HepG2 (cell line): ENCODE results near the gene GPHN. TPM values are rescaled to one million over a fixed set of nuclear protein-coding genes. Genes with fewer than 3 reads are reported as not detected.
"Not testable (repeated sequence)": the region's sequence is repeated elsewhere in the genome, so short reads cannot be mapped to it uniquely, and the experiment has no call there.

ENCODE experiments used
- ATAC-seq: fragments of 200-7000 bp; cut with Tn5 transposase; 3 replicates; pipeline ENCODE4 v1.9.1; 2020; ENCODE audit warnings: mild to moderate bottlenecking, moderate library complexity
- BruUV-seq: library from RNA; stranded (reverse); fragments of 400-500 nt; replicated peaks from 2 replicates; lab custom pipeline; 2021; lab: Mats Ljungman, UMichigan
- CTCF ChIA-PET: fragments of 300-600 bp; formaldehyde crosslinking; extraction: SDS; loops from one replicate; lab custom pipeline; 2021; ENCODE audit warnings: low total read pairs, inconsistent platforms, low intra/inter-chr PET ratio; lab: Yijun Ruan, JAX
- POLR2A ChIA-PET: fragments of 350-600 bp; sonication (Branson Sonifier 250); formaldehyde crosslinking; loops from one replicate; lab custom pipeline; 2020; ENCODE audit warnings: antibody characterized with exemption, inconsistent platforms; lab: Yijun Ruan, JAX
- DNase-seq: peaks from one replicate; pipeline ENCODE4 v3.0.0-alpha.2; 2015; ENCODE audit warnings: low spot score
- FAIRE-seq: peaks from 3 replicates; lab custom pipeline; 2011; peaks lifted over from hg19 to GRCh38; lab: Jason Lieb, UNC
- H2AFZ ChIP-seq: one replicate; pipeline ENCODE4 v1.6.1; 2011; ENCODE audit warnings: low read length, inconsistent platforms
- H3K27ac ChIP-seq: fragments of 300-600 bp; 3 replicates; pipeline ENCODE4 v1.8.0; 2011; ENCODE audit warnings: mixed run types, mild to moderate bottlenecking, mixed read lengths, low read length, inconsistent platforms; ENCODE audit not compliant: insufficient read depth; ENCODE audit errors: extremely low read length
- H3K27me3 ChIP-seq, 2 experiments: fragments of 200-600 bp in 1 of 2; 2 replicates in 1 of 2; 3 replicates in 1 of 2; pipeline versions ENCODE4 v1.6.0 to v1.8.0; 2011; ENCODE audit warnings: low read length in 2 of 2, mild to moderate bottlenecking in 2 of 2, moderate library complexity in 2 of 2, inconsistent platforms in 1 of 2; ENCODE audit not compliant: insufficient read depth in 2 of 2, control insufficient read depth in 1 of 2
- H3K36me3 ChIP-seq, 2 experiments: fragments of 200-600 bp in 1 of 2; replicated peaks in 1 of 2; 2 replicates in 1 of 2; 3 replicates in 1 of 2; pipeline versions ENCODE4 v1.5.1 to v1.8.0; 2011; ENCODE audit warnings: low read length in 2 of 2, inconsistent platforms in 1 of 2; ENCODE audit not compliant: insufficient read depth in 2 of 2, control insufficient read depth in 1 of 2
- H3K4me1 ChIP-seq: 2 replicates; pipeline ENCODE4 v1.5.1; 2012; ENCODE audit warnings: low read length, inconsistent platforms; ENCODE audit not compliant: insufficient read depth
- H3K4me2 ChIP-seq: 2 replicates; pipeline ENCODE4 v1.6.0; 2011; ENCODE audit warnings: low read depth, low read length, inconsistent platforms
- H3K4me3 ChIP-seq, 3 experiments: fragments of 200-600 bp in 1 of 3; sonication (generic), shearing (Covaris generic) in 1 of 3; replicated peaks in 1 of 3; 2 replicates each; pipeline ENCODE4 v1.5.1; 2011 to 2016; ENCODE audit warnings: low read length in 3 of 3, inconsistent platforms in 2 of 3, low read depth in 2 of 3, mild to moderate bottlenecking in 2 of 3, control low read depth in 1 of 3, mixed read lengths in 1 of 3; ENCODE audit not compliant: insufficient read depth in 1 of 3
- H3K79me2 ChIP-seq: one replicate; pipeline ENCODE4 v1.6.1; 2011; ENCODE audit warnings: low read length, inconsistent platforms; ENCODE audit not compliant: insufficient read depth
- H3K9ac ChIP-seq: 2 replicates; pipeline ENCODE4 v1.6.0; 2011; ENCODE audit warnings: mild to moderate bottlenecking, low read depth, low read length, inconsistent platforms; ENCODE audit not compliant: insufficient read depth
- H3K9me3 ChIP-seq: 2 replicates; pipeline ENCODE4 v1.5.1; 2012; ENCODE audit warnings: mild to moderate bottlenecking, low read length
- H4K20me1 ChIP-seq: 2 replicates; pipeline ENCODE4 v1.6.0; 2011; ENCODE audit warnings: inconsistent platforms, mild to moderate bottlenecking, low read length, moderate library complexity; ENCODE audit not compliant: insufficient read depth
- DRAP1 ChIP-seq: IDR thresholded peaks from 2 replicates; pipeline ENCODE4 v1.6.1; 2016; ENCODE audit warnings: missing genetic modification reagents, missing compliant biosample characterization
- IRX3 ChIP-seq: sonication (generic); formaldehyde crosslinking; IDR thresholded peaks from 2 replicates; pipeline ENCODE4 v1.8.1; 2023; ENCODE audit warnings: mild to moderate bottlenecking, low read depth, missing genetic modification reagents, borderline replicate concordance
- PPARG ChIP-seq: conservative IDR thresholded peaks from 2 replicates; pipeline ENCODE4 v1.6.1; 2016; ENCODE audit warnings: missing biosample characterization, missing genetic modification reagents
- RARA ChIP-seq: IDR thresholded peaks from 2 replicates; pipeline ENCODE4 v1.6.1; 2016; ENCODE audit warnings: missing genetic modification reagents, missing compliant biosample characterization
- ZBTB44 ChIP-seq: sonication (generic); formaldehyde crosslinking; IDR thresholded peaks from 2 replicates; pipeline ENCODE4 v1.4.0; 2020; ENCODE audit warnings: missing genetic modification reagents
- ZBTB7B ChIP-seq: sonication (generic); formaldehyde crosslinking; IDR thresholded peaks from 2 replicates; pipeline ENCODE4 v1.4.0; 2020; ENCODE audit warnings: missing genetic modification reagents
- ZNF12 ChIP-seq: sonication (generic); formaldehyde crosslinking; IDR thresholded peaks from 2 replicates; pipeline ENCODE4 v1.5.0; 2020; ENCODE audit warnings: missing genetic modification reagents
- ZSCAN31 ChIP-seq: sonication (generic); formaldehyde crosslinking; IDR thresholded peaks from 2 replicates; pipeline ENCODE4 v1.5.0; 2020; ENCODE audit warnings: low read depth, mild to moderate bottlenecking, missing genetic modification reagents
- WGBS: methylation state at CpG from one replicate; pipeline ENCODE4 v1.1.6; 2017; ENCODE audit warnings: low lambda C conversion rate; 5-methylcytosine and 5-hydroxymethylcytosine counted together
- in situ Hi-C: cut with HindIII; loops from 2 replicates; pipeline ENCODE4 v1.10.0; 2017; ENCODE audit warnings: low pct_unique_long_range_greater_than_20kb; ENCODE audit not compliant: extremely low pct_ligation_motif_present
- intact Hi-C: fragments of 100-400 bp; cut with micrococcal nuclease; formaldehyde crosslinking; loops from one replicate; pipeline ENCODE4 v1.10.0; 2022; ENCODE audit not compliant: unreplicated experiment
- polyA plus RNA-seq, 8 experiments: library from polyadenylated mRNA; depleted of rRNA in 3 of 8; stranded (reverse) in 7 of 8; unstranded in 1 of 8; fragments of >200 nt; fragmentation: Illumina TruSeq in 4 of 8; extraction: Trizol in 4 of 8; gene quantifications; 2 replicates each; pipeline versions ENCODE4 v1.2.1 to v1.2.3, GENCODE V29; 2011 to 2016; ENCODE audit warnings: low read depth in 4 of 8, missing spikeins in 1 of 8, mixed read lengths in 1 of 8; ENCODE audit not compliant: insufficient read depth in 1 of 8
- total RNA-seq, 5 experiments: library from RNA; depleted of rRNA; stranded (reverse); fragments of >200 nt; fragmentation: Illumina TruSeq; extraction: Trizol; gene quantifications; 2 replicates each; pipeline ENCODE4 v1.2.3, GENCODE V29; 2016; ENCODE audit warnings: low read depth in 1 of 5
- TF ChIP-seq, protein P1 (sequence below): sonication (generic); formaldehyde crosslinking; conservative IDR thresholded peaks from 2 replicates; pipeline ENCODE4 v1.8.0; 2022; ENCODE audit warnings: low read depth, missing genetic modification reagents
- TF ChIP-seq, protein P2 (sequence below): sonication (generic); formaldehyde crosslinking; conservative IDR thresholded peaks from 2 replicates; pipeline ENCODE4 v1.4.0; 2020; ENCODE audit warnings: mild to moderate bottlenecking, missing genetic modification reagents, moderate library complexity

GPHN gene
- total and polyA plus RNA-seq, 2 of the 13 experiments (the other 11 are each of a cell fraction or from before 2014, with no cell fraction given) = 12.7 to 19.2 TPM

DNA sequence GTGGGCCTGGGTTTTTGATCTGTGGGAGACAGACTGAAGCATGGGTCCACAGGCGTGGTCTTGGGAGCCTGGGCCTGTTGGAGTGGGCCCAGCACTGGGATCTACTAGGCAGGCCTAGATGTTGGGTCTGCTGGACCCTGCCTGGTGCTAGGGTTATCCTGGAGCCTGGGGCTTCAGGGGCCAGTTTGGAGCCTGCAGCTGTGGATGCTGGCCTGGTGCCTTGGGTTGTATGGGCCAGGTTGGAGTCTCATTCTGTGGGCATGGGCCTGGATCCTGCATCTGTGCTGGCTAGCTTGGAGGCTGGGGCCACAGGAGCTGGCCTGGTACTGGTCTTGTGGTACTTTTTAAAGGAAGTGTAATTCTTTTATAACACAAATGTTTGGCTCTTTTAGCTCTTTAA lies 68.0 kb downstream of the GPHN start (continued):
- TF ChIP-seq, protein P1, sequence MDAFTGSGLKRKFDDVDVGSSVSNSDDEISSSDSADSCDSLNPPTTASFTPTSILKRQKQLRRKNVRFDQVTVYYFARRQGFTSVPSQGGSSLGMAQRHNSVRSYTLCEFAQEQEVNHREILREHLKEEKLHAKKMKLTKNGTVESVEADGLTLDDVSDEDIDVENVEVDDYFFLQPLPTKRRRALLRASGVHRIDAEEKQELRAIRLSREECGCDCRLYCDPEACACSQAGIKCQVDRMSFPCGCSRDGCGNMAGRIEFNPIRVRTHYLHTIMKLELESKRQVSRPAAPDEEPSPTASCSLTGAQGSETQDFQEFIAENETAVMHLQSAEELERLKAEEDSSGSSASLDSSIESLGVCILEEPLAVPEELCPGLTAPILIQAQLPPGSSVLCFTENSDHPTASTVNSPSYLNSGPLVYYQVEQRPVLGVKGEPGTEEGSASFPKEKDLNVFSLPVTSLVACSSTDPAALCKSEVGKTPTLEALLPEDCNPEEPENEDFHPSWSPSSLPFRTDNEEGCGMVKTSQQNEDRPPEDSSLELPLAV = no peak
- no peak for TF ChIP-seq IRX3
- TF ChIP-seq, protein P2, sequence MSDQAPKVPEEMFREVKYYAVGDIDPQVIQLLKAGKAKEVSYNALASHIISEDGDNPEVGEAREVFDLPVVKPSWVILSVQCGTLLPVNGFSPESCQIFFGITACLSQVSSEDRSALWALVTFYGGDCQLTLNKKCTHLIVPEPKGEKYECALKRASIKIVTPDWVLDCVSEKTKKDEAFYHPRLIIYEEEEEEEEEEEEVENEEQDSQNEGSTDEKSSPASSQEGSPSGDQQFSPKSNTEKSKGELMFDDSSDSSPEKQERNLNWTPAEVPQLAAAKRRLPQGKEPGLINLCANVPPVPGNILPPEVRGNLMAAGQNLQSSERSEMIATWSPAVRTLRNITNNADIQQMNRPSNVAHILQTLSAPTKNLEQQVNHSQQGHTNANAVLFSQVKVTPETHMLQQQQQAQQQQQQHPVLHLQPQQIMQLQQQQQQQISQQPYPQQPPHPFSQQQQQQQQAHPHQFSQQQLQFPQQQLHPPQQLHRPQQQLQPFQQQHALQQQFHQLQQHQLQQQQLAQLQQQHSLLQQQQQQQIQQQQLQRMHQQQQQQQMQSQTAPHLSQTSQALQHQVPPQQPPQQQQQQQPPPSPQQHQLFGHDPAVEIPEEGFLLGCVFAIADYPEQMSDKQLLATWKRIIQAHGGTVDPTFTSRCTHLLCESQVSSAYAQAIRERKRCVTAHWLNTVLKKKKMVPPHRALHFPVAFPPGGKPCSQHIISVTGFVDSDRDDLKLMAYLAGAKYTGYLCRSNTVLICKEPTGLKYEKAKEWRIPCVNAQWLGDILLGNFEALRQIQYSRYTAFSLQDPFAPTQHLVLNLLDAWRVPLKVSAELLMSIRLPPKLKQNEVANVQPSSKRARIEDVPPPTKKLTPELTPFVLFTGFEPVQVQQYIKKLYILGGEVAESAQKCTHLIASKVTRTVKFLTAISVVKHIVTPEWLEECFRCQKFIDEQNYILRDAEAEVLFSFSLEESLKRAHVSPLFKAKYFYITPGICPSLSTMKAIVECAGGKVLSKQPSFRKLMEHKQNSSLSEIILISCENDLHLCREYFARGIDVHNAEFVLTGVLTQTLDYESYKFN (CRISPR knock-in tag) = no peak
- TF ChIP-seq PPARG (CRISPR knock-in tag) = no peak
- TF ChIP-seq DRAP1 (CRISPR knock-in tag) = no peak
- TF ChIP-seq ZNF12 = no peak
- no peak for TF ChIP-seq ZBTB7B (CRISPR knock-in tag)
- no peak for TF ChIP-seq RARA (CRISPR knock-in tag)
- no peak for TF ChIP-seq ZSCAN31 (CRISPR knock-in tag)
- no peak for TF ChIP-seq ZBTB44
- TF ChIP-seq, all 625 proteins: peak for 0

DNA sequence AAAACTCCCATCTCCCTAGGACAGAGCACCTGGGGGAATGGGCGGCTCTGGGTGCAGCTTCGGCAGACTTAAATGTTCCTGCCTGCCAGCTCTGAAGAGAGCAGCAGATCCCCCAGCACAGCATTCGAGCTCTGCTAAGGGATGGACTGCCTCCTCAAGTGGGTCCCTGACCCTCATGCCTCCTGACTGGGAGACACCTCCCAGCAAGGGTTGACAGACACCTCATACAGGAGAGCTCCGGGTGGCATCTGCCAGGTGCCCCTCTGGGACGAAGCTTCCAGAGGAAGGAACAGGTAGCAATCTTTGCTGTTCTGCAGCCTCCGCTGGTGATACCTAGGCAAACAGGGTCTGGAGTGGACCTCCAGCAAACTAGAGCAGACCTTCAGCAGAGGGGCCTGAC lies 79.8 kb downstream of the GPHN start:
- H3K36me3 ChIP-seq, DNase-seq, H3K27ac ChIP-seq, CTCF ChIA-PET, H3K4me2 ChIP-seq, H3K79me2 ChIP-seq, H3K4me1 ChIP-seq, H2AFZ ChIP-seq, FAIRE-seq, ATAC-seq, H3K4me3 ChIP-seq, in situ Hi-C loops, BruUV-seq, intact Hi-C loops, POLR2A ChIA-PET, H3K27me3 ChIP-seq, H3K9ac ChIP-seq, H3K9me3 ChIP-seq, H4K20me1 ChIP-seq: not testable (repeated sequence)
- 100% methylated on average over 3 of the region's 6 CpGs for WGBS
